Testis (tissue), 3 donors: ENCODE data around the gene SMARCB1. TPM values are rescaled to one million over a fixed set of nuclear protein-coding genes. Genes with fewer than 3 reads are reported as not detected.
A peak's percentile ranks its signal among the peaks of the same experiment; 100 is the strongest.

Experiments used
- DNase-seq: peaks from one replicate; pipeline ENCODE4 v3.0.0-alpha.2; 2019
- H3K27ac ChIP-seq, 2 donors: fragments of 200-600 bp; sonication (generic); one replicate each; pipeline ENCODE4 v1.5.1; 2019
- H3K27me3 ChIP-seq: fragments of 200-600 bp; sonication (generic); one replicate; pipeline ENCODE4 v1.5.1; 2019
- H3K36me3 ChIP-seq: fragments of 200-600 bp; sonication (generic); one replicate; pipeline ENCODE4 v1.5.1; 2017; ENCODE audit warnings: low read depth; ENCODE audit errors: missing control alignments
- H3K4me1 ChIP-seq: fragments of 200-600 bp; sonication (generic); one replicate; pipeline ENCODE4 v1.5.1; 2019
- H3K4me3 ChIP-seq, 2 donors: fragments of 200-600 bp; sonication (generic); one replicate each; pipeline ENCODE4 v1.5.1; 2017 to 2019
- H3K9me3 ChIP-seq: fragments of 200-600 bp; sonication (generic); one replicate; pipeline ENCODE4 v1.5.1; 2017
- CTCF ChIP-seq, 3 experiments: fragments of 450-650 bp in 2 of 3; fragments of 200-600 bp in 1 of 3; sonication (generic) in 1 of 3; IDR thresholded peaks; one replicate each; pipeline ENCODE4 v1.5.1; 2016 to 2019; ENCODE audit warnings: antibody characterized with exemption in 3 of 3, mild to moderate bottlenecking in 2 of 3, moderate library complexity in 1 of 3
- POLR2A ChIP-seq: fragments of 450-650 bp; IDR thresholded peaks from one replicate; pipeline ENCODE4 v1.6.1; 2017; ENCODE audit warnings: antibody characterized with exemption, mild to moderate bottlenecking, moderate library complexity
- WGBS, 2 donors: methylation state at CpG; one replicate each; pipeline ENCODE4 v1.1.5; 2018; 5-methylcytosine and 5-hydroxymethylcytosine counted together
- intact Hi-C: fragments of 100-400 bp; cut with DNase I; formaldehyde crosslinking; loops from one replicate; pipeline ENCODE4 v1.15.1; 2023; ENCODE audit warnings: low total_unique reads
- polyA plus RNA-seq: library from polyadenylated mRNA; stranded (reverse); fragments of 350-450 nt; fragmentation: Illumina TruSeq; extraction: RNeasy Lipid Tissue Mini Kit (QIAGEN cat#74804); gene quantifications from one replicate; pipeline ENCODE4 v1.2.3, GENCODE V29; 2014; ENCODE audit warnings: low read depth, low replicate concordance; ENCODE audit not compliant: insufficient read depth
- total RNA-seq, 2 donors: library from RNA; depleted of rRNA; stranded (reverse); fragments of >200 nt; gene quantifications; one replicate each; pipeline ENCODE4 v1.2.3, GENCODE V29; 2016

Gene SMARCB1
- total and polyA plus RNA-seq, 3 donors from 2014 or later = 158 to 165 (median 160) TPM

- Histone ChIP-seq H3K36me3 (no peaks in the 10 kb centered on the region), H3K9me3 (no peaks in the 10 kb centered on the region), H3K4me1 (peaks cover 32% of the 10 kb centered on the region), H3K4me3 (no peak overlapping the region), H3K27ac (no peak overlapping the region), H3K27me3 (no peaks in the 10 kb centered on the region)
- no peak for DNase-seq
- 70 to 83% methylated on average over 15 of the region's 15 CpGs for WGBS, 2 donors
- TF ChIP-seq CTCF (IDR thresholded peaks at IDR 0.05) = no peak
- intact Hi-C loops = no loop called here
Observed at GRCh38 chr22:23826510-23827350, 40.0 kb downstream of the SMARCB1 start.

DNA sequence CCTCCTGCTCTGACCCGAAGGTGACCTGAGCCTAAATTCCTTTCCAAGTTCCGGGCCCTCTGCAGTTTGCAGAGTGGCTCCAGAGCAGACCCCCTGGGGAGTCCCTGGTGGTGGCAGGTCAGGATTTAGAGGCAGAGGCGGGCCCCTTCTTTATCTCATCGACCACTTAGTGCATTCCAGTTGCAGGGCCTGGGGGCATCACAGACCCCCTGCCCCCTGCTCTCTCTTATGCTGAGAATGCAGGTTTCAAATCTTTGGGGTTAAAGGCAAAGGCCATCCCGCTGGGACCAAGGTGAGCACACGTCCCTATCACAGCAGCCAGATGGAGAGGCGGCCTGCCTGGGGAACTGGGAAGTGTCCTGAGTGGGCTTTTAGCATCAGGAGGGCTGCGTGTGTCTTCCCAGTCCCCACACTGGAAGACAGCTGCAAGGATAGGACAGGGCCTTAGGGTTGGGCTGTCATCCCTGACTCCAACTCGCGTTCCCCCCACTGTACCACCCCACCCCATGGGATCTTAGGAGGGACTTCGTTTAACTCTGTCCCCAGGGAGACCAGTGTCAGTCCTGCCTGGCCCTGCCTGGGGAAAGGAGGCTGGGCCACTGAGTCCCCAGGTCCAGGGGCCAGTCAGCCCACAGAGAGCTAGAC, 40.7 kb downstream of the SMARCB1 start:
- Histone ChIP-seq H3K4me3 (no peak overlapping the region), H3K36me3 (no peaks in the 10 kb centered on the region), H3K27ac (no peak overlapping the region), H3K9me3 (no peaks in the 10 kb centered on the region), H3K27me3 (no peaks in the 10 kb centered on the region), H3K4me1 (peaks cover 26% of the 10 kb centered on the region)
- 81 to 91% methylated on average over 7 to 11 of the region's 11 CpGs for WGBS, 2 donors
- TF ChIP-seq CTCF (IDR thresholded peaks at IDR 0.05) (no peak), POLR2A (no peak)
- intact Hi-C loops = no loop called here
- no peak for DNase-seq

DNA sequence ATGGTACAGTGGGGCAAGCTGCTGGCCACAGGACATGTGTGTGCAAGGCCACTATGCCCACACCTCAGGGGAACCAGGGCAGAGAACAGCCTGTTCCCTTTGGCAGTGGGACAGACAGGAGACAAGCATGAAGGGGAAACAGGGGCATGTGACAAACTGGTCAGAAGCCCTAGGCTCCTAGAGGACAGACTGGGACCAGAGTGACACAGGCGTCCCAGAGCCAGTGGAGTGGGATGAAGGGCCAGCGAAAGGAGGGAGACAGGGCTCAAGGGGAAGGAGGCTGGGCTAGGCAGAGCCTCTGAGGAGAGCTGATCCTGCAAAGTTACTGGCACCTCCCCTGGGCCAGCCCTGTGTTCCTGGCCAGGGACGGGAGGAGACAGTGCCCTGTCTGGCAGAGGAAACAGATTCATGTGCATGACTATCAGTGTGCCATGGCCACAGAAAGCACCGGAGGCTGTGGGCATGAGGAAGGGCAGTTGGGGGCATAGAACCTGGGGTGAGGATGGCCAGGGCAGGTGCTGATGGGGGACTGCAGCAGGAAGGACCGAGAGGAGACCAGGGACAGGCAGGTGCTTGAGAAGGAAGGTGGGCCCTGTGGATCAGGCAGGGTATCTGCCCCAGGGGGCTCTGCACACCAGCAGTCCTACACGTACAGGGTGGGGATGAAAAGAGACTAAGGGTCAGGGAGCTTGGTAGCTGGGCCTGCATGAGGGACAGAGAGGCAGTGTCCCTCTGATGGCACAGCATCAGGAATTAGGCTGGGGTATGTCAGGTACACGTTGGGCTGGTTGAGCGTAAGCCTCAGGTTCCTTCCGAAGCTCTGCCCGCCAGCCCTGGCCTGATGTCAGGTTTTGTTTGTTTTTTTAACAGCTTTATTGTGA, 42.3 kb downstream of the SMARCB1 start:
- Histone ChIP-seq H3K27ac (peak overlapping the region in 1 of 2 donors; percentile 20), H3K36me3 (no peaks in the 10 kb centered on the region)
- WGBS, 2 donors = 85 to 87% methylated on average over 9 to 10 of the region's 10 CpGs

GRCh38 chr22:23829845-23830372, 43.1 kb downstream of the SMARCB1 start:
- no peaks in the 10 kb centered on the region for H3K27me3 ChIP-seq
- H3K36me3 ChIP-seq = no peaks in the 10 kb centered on the region
- no peaks in the 10 kb centered on the region for H3K9me3 ChIP-seq
- TF ChIP-seq CTCF (IDR thresholded peaks at IDR 0.05) (no peak), POLR2A (no peak)
- H3K4me1 ChIP-seq = peaks cover 10% of the 10 kb centered on the region
- intact Hi-C loops = no loop called here
- DNase-seq = no peak
- H3K27ac ChIP-seq = no peak overlapping the region
- no peak overlapping the region for H3K4me3 ChIP-seq
- WGBS, 2 donors = 88 to 89% methylated on average over 7 of the region's 7 CpGs

More for the DNA sequence above, 42.3 kb downstream of the SMARCB1 start:
- no peaks in the 10 kb centered on the region for H3K27me3 ChIP-seq
- peaks cover 14% of the 10 kb centered on the region for H3K4me1 ChIP-seq
- H3K4me3 ChIP-seq = no peak overlapping the region
- TF ChIP-seq POLR2A = no peak
- no peak for TF ChIP-seq CTCF (IDR thresholded peaks at IDR 0.05)
- no peaks in the 10 kb centered on the region for H3K9me3 ChIP-seq
- intact Hi-C loops = no loop called here
- DNase-seq = peak; percentile 58
